ENCODE data around the gene C3orf33.
A peak's percentile ranks its signal among the peaks of the same experiment; 100 is the strongest.
"Not testable (repeated sequence)": the region's sequence is repeated elsewhere in the genome, so short reads cannot be mapped to it uniquely, and the experiment has no call there.

The C3orf33 gene

GRCh38 chr3:155805802-155806618 lies at the start of gene C3orf33:
C3orf33 (minus strand) TSS chr3:155806278; CDS start chr3:155806252, 26 bp downstream.
- DNase-seq, result peak; percentile 82

GRCh38 chr3:155854141-155854940 lies 48.3 kb upstream of the C3orf33 start, which contains the start of gene SLC33A1:
SLC33A1 (minus strand) TSS chr3:155854427; CDS start chr3:155853997, 430 bp downstream.
- DNase-seq, result peak; percentile 99

GRCh38 chr3:155853214-155854140 lies 47.4 kb upstream of the C3orf33 start:
- DNase-seq, result peak; percentile 22

- no peak for DNase-seq
These were observed 46.3 kb upstream of the C3orf33 start for GRCh38 chr3:155852341-155852740.

GRCh38 chr3:155849404-155849803 lies 43.3 kb upstream of the C3orf33 start:
- not testable (repeated sequence) for DNase-seq

- DNase-seq, result no peak
These were observed 41.9 kb upstream of the C3orf33 start for GRCh38 chr3:155847993-155848392.

GRCh38 chr3:155846119-155846518 lies 40.0 kb upstream of the C3orf33 start:
- DNase-seq, result no peak

GRCh38 chr3:155843569-155843968 lies 37.5 kb upstream of the C3orf33 start:
- no peak for DNase-seq

GRCh38 chr3:155835341-155836071 lies 29.4 kb upstream of the C3orf33 start:
- DNase-seq, result no peak

- DNase-seq, result not testable (repeated sequence)
These were observed 22.5 kb upstream of the C3orf33 start for GRCh38 chr3:155828490-155829098.

- DNase-seq, result no peak
These were observed 9.0 kb upstream of the C3orf33 start for GRCh38 chr3:155815030-155815545.

- not testable (repeated sequence) for DNase-seq
These were observed 7.1 kb upstream of the C3orf33 start for GRCh38 chr3:155813224-155813623.

- DNase-seq, result no peak
These were observed 3.1 kb upstream of the C3orf33 start for GRCh38 chr3:155809181-155809580.

GRCh38 chr3:155807823-155808222 lies 1.7 kb upstream of the C3orf33 start:
- no peak for DNase-seq

- DNase-seq, result no peak
These were observed 775 bp downstream of the C3orf33 start for GRCh38 chr3:155805204-155805801.

- no peak for DNase-seq
These were observed 1.8 kb downstream of the C3orf33 start for GRCh38 chr3:155804323-155804722.

GRCh38 chr3:155792532-155792931 lies 13.5 kb downstream of the C3orf33 start:
- no peak for DNase-seq

- no peak for DNase-seq
These were observed 14.9 kb downstream of the C3orf33 start for GRCh38 chr3:155791190-155791589.

GRCh38 chr3:155790272-155790925 lies 15.7 kb downstream of the C3orf33 start:
- DNase-seq, result no peak

- no peak for DNase-seq
These were observed 20.3 kb downstream of the C3orf33 start for GRCh38 chr3:155785662-155786295.
